GM20000 (cell line): Measurements from ENCODE around the gene MED14.
"Not testable (repeated sequence)": the region's sequence is repeated elsewhere in the genome, so short reads cannot be mapped to it uniquely, and the experiment has no call there.

ENCODE experiments used
- DNase-seq: peaks from one replicate; pipeline ENCODE4 v3.0.0; 2012; ENCODE audit warnings: low spot score
- TF ChIP-seq, protein P1 (sequence below): IDR thresholded peaks from 2 replicates; pipeline ENCODE4 v1.5.1; 2012; ENCODE audit warnings: mild to moderate bottlenecking, control low read depth; ENCODE audit errors: extremely low read depth, missing control alignments

Gene MED14

DNA sequence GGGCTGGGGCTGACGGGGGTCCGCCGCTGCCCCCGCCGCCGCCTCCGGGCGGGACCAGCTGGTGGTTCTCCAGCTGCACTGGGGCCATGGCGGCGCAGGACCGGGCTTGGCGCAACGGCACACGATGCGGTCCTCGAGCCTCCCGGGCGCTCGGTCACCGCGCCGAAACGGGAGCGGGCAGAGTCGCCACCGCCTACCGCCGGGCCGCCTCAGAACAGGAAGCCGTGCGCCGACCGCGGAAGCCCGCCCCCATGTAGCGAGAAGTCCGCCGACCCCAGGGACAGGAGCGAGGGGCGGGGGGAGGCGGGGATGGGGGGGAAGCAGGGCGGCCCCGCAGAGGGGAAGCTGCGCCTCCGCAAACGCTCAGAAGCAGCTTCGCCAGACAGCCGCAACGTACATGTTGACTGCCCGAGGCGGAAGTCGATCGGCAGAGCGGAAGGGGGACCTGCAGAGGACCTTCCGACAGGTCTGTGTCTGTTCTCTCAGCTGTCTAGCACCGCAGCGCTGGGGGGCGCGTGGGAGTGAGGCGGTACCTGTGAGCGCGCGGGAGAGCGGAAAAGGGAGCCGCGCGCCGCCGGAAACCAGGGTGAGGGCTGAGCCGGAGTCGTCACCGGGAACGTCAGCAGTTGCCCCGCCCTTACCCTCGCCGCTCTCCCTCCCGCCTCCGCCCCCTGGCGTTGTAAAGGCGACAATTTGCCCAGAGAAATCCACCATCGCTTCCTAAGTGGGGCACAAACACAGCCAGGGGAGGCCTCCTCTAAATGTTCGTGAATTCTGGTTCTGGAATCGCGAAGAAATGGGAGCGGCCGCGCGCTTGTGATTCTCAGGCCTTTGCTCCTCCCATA is at the start of gene MED14:
MED14 (minus strand) TSS at position 218 of the 845 bp plus-strand sequence; CDS start at position 88, 130 bp downstream.
- TF ChIP-seq, protein P1, sequence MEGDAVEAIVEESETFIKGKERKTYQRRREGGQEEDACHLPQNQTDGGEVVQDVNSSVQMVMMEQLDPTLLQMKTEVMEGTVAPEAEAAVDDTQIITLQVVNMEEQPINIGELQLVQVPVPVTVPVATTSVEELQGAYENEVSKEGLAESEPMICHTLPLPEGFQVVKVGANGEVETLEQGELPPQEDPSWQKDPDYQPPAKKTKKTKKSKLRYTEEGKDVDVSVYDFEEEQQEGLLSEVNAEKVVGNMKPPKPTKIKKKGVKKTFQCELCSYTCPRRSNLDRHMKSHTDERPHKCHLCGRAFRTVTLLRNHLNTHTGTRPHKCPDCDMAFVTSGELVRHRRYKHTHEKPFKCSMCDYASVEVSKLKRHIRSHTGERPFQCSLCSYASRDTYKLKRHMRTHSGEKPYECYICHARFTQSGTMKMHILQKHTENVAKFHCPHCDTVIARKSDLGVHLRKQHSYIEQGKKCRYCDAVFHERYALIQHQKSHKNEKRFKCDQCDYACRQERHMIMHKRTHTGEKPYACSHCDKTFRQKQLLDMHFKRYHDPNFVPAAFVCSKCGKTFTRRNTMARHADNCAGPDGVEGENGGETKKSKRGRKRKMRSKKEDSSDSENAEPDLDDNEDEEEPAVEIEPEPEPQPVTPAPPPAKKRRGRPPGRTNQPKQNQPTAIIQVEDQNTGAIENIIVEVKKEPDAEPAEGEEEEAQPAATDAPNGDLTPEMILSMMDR, result no peak

DNA sequence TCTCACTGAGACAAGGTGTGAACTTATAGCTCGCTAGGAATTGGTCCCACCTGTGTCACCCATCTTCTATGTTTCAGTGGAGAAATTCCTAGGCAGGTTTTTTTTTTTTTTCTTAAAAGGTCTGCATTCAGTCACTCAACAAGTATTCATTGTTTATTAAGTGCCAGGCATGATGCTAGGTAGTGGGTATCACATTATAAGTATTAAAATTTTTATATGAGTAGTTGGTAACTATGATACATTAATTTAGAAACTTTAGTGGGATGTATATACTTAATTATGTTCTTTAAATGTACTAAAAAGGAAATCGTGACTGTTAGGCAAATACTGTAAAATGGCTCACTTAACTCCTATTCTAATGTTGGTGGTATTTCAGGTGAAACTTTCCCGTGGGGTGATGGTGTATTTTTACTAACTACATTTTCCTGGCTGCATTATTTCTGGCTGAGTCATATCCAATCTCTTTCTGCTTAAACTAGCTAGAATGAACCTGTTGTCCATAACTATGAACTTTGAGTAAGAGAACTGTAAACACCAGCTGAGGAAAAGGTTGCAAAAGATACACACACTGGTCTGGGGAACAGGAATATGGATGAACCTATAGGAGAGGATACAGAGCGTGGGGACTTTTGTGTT is 49.3 kb upstream of the MED14 start:
- DNase-seq, result no peak
- TF ChIP-seq, protein P1, result no peak

More for the DNA sequence above, at the start of gene MED14:
- DNase-seq, result peak; percentile 79

DNA sequence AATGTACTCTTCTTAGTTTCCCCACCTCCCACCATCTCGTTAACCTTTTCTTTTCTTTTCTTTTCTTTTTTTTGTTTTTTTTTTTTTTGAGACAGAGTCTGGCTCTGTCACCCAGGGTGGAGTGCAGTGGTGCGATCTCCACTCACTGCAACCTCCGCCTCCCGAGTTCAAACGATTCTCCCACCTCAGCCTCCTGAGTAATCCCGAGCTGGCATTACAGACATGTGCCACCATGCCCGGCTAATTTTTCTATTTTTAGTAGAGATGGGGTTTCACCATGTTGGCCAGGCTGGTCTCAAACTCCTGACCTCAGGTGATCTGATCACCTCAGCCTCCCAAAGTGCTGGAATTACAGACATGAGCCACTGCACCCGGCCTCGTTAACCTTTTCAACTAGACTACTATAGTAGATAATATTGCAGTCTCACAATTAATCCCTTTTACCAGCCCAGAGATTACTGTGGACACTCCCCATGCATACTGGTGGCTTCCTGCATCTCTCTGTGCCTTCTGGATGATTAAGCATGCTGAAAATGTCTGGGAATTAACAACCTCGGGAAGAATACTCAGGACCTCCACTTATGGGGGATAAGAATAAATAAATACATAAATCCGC is 47.4 kb upstream of the MED14 start:
- not testable (repeated sequence) for DNase-seq

GRCh38 chrX:40780951-40781350 is 45.6 kb upstream of the MED14 start:
- TF ChIP-seq, protein P1, result no peak

DNA sequence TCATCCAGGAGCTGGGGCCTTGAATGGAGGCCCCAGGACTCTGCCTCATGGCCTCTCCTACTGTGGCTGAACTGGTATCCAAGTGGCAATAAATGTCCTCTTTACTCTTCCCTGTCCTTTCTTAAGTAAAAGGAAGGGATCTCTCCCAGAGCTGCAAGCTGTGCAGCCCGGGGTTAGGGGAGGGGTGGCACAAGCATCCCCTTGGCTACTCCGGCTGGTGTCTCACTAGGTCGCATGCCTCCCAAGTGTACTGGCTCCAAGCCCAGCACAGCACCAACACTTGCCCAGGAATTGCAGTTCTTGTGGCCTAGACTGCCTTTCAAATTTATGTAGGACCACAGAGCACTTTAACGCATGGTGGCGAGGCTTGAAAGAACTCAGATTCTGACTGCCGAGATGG is 44.7 kb upstream of the MED14 start:
- TF ChIP-seq, protein P1, result no peak

More at GRCh38 chrX:40780951-40781350, 45.6 kb upstream of the MED14 start:
- no peak for DNase-seq

DNA sequence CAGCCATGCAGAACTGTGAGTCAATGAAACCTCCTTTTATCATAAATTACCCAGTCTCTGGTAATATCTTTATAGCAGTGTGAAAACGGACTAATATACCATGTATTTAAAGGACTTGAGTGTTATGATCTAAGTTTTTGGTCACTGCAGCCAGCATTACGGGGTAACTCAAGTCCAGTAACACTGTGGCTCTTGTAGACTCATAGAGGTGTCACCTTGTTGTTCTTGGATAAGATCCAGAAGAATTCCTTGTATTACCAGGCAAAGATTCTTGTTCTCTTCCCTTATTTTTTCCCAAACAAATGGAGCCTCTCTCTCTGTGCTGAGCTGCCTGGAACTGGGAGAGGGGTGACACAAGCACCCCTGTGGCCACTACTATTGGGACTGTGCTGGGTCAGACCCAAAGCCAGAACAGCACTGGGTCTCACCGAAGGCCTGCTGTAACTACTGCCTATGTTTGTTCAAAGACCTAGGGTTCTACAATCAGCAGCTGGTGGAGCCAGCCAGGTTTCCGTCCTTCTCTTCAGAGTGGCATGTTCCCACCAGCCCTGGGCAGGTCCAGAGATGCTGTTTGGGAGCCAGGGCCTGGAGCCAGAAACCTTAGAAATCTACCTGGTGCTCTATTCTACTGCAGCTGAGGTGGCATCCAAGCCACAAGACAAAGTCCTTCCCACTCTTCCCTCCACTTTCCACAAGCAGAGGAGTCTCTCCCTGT is 43.7 kb upstream of the MED14 start:
- no peak for DNase-seq
- TF ChIP-seq, protein P1, result no peak

More for the DNA sequence above, 44.7 kb upstream of the MED14 start:
- no peak for DNase-seq

- TF ChIP-seq, protein P1, result no peak
- no peak for DNase-seq
Observed at GRCh38 chrX:40773809-40774208, 38.5 kb upstream of the MED14 start.
